HG03066 (cell line): Measurements from ENCODE around the gene SKI.
"Not testable (repeated sequence)": the region's sequence is repeated elsewhere in the genome, so short reads cannot be mapped to it uniquely, and the experiment has no call there.

ENCODE experiments used
- ATAC-seq: cut with Tn5 transposase; IDR thresholded peaks from one replicate; pipeline ENCODE4 v1.9.1; 2021; ENCODE audit warnings: low read depth; ENCODE audit not compliant: unreplicated experiment

Gene SKI

GRCh38 chr1:2240270-2241156, 12.4 kb downstream of the SKI start:
- ATAC-seq = no peak

DNA sequence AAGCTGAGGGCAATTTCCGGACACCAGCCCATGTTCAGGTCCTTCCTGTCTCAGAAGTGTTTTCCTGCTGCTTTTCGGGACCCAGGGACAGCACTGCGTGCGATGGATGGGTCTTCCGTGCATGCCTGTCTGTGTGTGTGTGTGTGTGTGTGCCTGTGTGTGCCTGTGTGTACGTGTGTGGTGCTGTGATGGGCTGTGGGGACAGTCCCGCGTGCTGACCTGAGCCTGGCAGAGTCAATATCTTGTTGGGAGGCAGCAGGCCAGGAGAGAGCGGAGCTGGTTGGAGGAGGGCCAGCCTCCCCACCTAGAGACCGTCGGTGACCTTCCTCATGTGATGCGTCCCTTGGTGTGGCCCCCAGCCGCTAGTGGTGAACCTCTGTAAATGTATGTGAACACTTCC, 13.7 kb downstream of the SKI start:
- no peak for ATAC-seq

DNA sequence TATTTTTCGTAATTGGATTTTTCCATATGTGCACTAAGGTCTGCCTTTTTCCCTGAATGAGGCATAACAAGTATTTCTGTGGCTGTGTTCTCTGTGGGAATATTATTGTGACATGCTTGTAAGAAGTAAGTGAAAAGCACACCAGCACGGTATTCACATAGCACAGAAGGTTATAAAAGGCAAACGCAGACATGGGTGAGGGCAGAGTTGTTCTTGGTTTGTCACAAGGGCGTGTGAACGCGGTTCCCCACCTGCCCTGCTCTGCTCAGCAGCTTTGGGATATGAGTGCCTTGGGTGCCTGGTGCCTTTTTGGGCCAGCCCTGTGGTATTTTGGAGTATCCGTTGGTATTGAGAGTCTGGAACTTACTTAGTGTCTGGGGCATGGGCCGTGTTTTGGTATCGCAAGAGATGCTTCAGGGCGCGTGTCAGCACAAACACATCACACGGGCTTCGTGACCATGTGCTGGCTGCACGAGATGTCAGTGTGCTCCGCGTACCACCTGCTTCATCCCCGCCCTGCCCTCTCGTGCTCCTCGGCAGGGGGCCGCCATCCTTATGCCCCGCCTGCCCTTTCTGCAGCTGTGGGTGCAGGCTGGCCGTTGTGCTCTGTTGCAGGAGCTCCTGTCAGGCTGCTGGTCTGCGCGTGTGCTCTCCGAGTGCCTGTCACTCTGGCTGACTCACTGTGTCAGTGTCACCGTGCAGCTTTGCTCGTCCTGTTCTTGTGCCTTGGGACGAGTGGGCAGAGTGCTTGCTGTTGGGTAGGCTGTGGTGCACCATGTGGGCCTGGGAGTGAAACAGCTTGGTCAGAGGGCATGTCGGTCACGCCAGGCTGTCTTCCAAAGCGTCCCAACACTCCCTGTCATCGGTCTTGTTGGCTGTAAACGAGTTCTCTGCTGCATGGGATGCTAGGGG, 15.0 kb downstream of the SKI start:
- no peak for ATAC-seq

DNA sequence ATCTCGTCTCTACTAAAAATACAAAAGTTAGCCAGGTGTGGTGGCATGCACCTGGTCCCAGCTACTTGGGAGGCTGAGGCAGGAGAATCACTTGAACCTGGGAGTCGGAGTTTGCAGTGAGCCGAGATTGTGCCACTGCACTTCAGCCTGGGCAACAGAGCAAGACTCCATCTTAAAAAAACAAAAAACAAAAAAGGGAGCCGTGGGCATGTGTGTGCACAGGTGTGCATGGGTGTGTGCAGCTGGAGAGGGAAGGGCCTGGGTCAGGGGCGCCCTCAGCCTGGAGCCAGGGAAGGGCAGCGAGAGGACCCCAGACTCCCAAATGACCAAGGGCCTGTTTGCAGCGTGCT, 18.9 kb downstream of the SKI start:
- not testable (repeated sequence) for ATAC-seq

- no peak for ATAC-seq
Observed at GRCh38 chr1:2247760-2248126, 19.6 kb downstream of the SKI start.

DNA sequence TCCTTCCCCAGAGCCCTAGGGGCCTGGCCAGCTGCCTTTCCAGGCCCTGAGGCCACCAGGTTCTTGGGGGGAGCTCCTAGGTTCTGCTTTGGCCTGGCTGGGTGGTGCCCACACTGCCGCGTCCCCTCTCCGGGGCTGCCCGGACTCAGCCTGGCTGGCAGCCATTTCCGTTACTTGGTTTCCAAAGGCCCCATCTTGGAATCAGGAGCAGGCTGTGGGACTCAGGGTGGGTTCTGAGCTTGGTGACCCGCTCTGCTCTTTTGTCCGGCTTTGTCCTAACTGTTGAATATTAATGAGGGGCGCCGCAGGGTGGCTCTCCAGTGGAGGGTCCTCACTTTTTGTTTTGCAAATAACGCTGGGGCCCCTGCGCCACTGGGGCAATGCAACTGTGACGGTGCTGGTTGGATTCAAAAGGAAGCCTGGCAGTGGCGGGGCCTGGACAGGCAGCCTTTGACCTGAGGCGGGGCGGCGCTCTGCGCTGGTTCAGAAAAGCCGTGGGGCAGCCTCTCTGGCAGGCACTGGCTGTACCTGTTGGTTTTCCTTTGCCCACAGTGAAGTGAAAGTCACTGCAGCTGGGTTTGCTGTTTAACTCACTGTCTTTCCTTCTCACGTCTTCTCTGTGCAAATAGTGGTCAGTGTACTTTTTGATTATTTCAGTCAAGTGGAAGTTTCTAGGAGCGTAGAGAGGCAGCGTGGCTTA, 20.2 kb downstream of the SKI start:
- no peak for ATAC-seq

- no peak for ATAC-seq
Observed at GRCh38 chr1:2248854-2249558, 20.9 kb downstream of the SKI start.

DNA sequence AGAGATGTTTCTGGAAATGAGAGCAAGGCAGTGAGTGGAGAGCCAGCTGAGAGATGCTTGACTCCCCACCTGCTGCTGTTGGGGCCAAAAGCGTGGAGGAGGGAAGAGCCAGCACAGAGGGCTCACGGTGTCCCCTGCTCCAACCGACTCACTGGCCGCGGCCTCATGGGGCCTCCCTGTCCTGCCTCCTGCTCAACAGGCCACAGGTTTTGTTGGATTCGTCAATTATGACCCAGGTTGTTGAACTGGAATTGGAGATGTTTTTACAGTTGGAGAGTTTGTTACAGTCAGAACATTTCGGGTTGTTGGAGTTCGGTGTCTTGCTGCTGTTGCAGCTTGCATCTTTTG, 21.4 kb downstream of the SKI start:
- no peak for ATAC-seq

- no peak for ATAC-seq
Observed at GRCh38 chr1:2250721-2251281, 22.7 kb downstream of the SKI start.

- ATAC-seq = no peak
Observed at GRCh38 chr1:2251363-2251762, 23.2 kb downstream of the SKI start.

GRCh38 chr1:2251786-2252185, 23.7 kb downstream of the SKI start:
- no peak for ATAC-seq

- ATAC-seq = no peak
Observed at GRCh38 chr1:2252423-2252822, 24.3 kb downstream of the SKI start.

DNA sequence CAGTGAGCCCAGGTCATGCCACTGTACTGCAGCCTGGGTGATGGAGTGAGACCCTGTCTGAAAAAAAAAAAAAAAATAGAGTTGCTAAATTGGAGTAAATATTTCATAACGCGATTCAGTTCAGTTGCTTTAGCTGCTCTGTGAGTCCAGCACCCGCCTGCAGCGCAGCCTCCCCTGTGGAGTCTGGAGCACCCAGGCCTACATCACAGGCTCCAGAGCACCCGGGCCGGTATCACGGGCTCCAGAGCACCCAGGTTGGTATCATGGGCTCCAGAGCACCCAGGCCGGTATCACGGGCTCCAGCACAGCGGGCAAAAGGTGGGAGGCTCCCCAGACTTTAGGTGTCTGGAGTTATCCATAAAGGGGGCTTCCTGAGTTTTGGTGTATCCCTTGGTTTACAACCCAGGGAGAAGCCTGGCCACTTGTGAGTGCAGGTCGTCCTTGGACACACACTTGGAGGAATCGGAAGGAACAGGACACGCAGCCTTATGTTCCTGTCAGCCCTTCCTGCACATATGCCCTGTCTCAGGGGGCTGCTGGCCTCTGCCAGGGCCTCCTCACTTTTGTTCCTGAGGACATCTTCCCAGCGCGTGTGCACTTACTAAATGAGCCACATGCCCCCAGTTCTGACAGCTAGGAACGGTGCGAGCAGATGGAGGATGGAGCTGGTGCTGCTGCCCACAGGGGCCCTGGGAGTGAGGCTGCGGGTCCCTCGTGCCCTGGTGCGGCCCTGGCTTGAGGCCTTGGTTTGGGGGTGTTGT, 25.1 kb downstream of the SKI start:
- no peak for ATAC-seq

DNA sequence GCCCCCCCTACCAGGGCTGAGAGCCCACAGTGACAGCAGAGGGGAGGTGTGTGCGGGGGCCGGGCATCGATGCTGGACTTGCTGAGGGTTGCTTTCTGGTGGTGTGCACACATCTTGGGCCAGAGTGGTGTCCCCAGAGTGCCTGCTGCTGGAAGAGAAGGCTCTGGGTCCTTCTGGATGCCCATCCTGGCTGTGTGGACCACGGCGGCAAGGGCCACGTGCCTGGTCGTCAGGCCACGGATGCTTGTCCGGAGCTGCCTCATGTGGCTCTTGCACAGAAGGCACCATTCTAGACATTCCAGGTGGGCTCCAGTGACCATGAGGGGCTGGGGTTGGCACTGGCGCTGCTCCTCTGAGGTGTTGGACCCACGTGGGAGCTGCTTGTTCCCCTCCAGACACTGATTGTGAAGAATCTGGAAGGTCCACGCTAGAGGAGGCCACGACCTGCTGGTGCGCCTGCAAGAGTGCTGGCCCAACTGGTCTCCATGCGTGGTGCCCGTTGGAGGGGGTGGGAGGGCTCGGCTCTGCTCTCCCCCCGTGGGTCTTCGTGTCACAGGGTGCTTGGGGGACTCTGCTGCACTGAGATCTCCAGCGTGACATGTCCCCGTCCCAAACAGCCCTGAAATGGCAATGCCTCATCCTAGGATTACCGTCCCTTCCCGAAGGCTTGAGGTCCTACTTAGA, 25.8 kb downstream of the SKI start:
- ATAC-seq = no peak

GRCh38 chr1:2255047-2255419, 26.9 kb downstream of the SKI start:
- no peak for ATAC-seq

- no peak for ATAC-seq
Observed at GRCh38 chr1:2255420-2256369, 27.6 kb downstream of the SKI start.

- no peak for ATAC-seq
Observed at GRCh38 chr1:2256435-2257244, 28.5 kb downstream of the SKI start.
